ENCODE measurements around the gene GCFC2. TPM values are rescaled to one million over a fixed set of nuclear protein-coding genes. Genes with fewer than 3 reads are reported as not detected.

The GCFC2 gene
- total RNA-seq, 2 donors from 2014 or later = 14.6 to 38.9 TPM

GRCh38 chr2:75656563-75656962 lies 54.2 kb downstream of the GCFC2 start:
- no peaks in the 10 kb centered on the region for H3K27me3 ChIP-seq (replicated peaks; ENCODE audit: insufficient read depth)
- TF ChIP-seq POLR2A (IDR thresholded peaks at IDR 0.05) (no peak), CTCF (IDR thresholded peaks at IDR 0.05) (no peak), POLR2AphosphoS5 (IDR thresholded peaks at IDR 0.05) (no peak)
- no peak for DNase-seq (ENCODE audit: low spot score)
- intact Hi-C loops (cut with DNase I) = no loop called here
- WGBS = 92% methylated on average over 1 of the region's 1 CpG
- H3K9me3 ChIP-seq = no peaks in the 10 kb centered on the region
- peaks cover 0 to 2% of the 10 kb centered on the region in 2 donors for H3K36me3 ChIP-seq
- H3K27ac ChIP-seq = no peak overlapping the region
- no peak overlapping the region for H3K4me3 ChIP-seq
- H3K4me1 ChIP-seq (replicated peaks) = peaks cover 2% of the 10 kb centered on the region

GRCh38 chr2:75655861-75656260 lies 54.9 kb downstream of the GCFC2 start:
- DNase-seq (ENCODE audit: low spot score) = no peak
- Histone ChIP-seq H3K4me1 (replicated peaks) (peaks cover 2% of the 10 kb centered on the region), H3K36me3 (peaks cover 0 to 2% of the 10 kb centered on the region in 2 donors), H3K9me3 (no peaks in the 10 kb centered on the region), H3K27me3 (replicated peaks; ENCODE audit: insufficient read depth) (no peaks in the 10 kb centered on the region), H3K27ac (no peak overlapping the region), H3K4me3 (no peak overlapping the region)
- no peak for TF ChIP-seq POLR2AphosphoS5 (IDR thresholded peaks at IDR 0.05)
- TF ChIP-seq CTCF (IDR thresholded peaks at IDR 0.05) = no peak
- TF ChIP-seq POLR2A (IDR thresholded peaks at IDR 0.05) = no peak
- WGBS = 81% methylated on average over 1 of the region's 1 CpG
- intact Hi-C loops (cut with DNase I) = no loop called here

- Histone ChIP-seq H3K36me3 (peaks cover 0 to 2% of the 10 kb centered on the region in 2 donors), H3K9me3 (no peaks in the 10 kb centered on the region), H3K27ac (no peak overlapping the region), H3K4me1 (replicated peaks) (peaks cover 1% of the 10 kb centered on the region), H3K27me3 (replicated peaks; ENCODE audit: insufficient read depth) (no peaks in the 10 kb centered on the region), H3K4me3 (no peak overlapping the region)
- DNase-seq (ENCODE audit: low spot score) = no peak
- intact Hi-C loops (cut with DNase I) = no loop called here
- WGBS = 100% methylated on average over 2 of the region's 2 CpGs
- TF ChIP-seq POLR2A (IDR thresholded peaks at IDR 0.05) (no peak), POLR2AphosphoS5 (IDR thresholded peaks at IDR 0.05) (no peak), CTCF (IDR thresholded peaks at IDR 0.05) (no peak)
These were observed 56.7 kb downstream of the GCFC2 start for GRCh38 chr2:75654012-75654411.

- Histone ChIP-seq H3K36me3 (peaks cover 0 to 2% of the 10 kb centered on the region in 2 donors), H3K9me3 (no peaks in the 10 kb centered on the region), H3K27me3 (replicated peaks; ENCODE audit: insufficient read depth) (no peaks in the 10 kb centered on the region), H3K27ac (no peak overlapping the region), H3K4me1 (replicated peaks) (peaks cover 5% of the 10 kb centered on the region), H3K4me3 (peak overlapping the region in 1 of 2 donors; percentile 84)
- 63% methylated on average over 3 of the region's 3 CpGs for WGBS
- intact Hi-C loops (cut with DNase I) = no loop called here
- no peak for TF ChIP-seq POLR2AphosphoS5 (IDR thresholded peaks at IDR 0.05)
- TF ChIP-seq POLR2A (IDR thresholded peaks at IDR 0.05) = no peak
- TF ChIP-seq CTCF (IDR thresholded peaks at IDR 0.05) = no peak
- DNase-seq (ENCODE audit: low spot score) = no peak
These were observed 62.9 kb downstream of the GCFC2 start for GRCh38 chr2:75647771-75648170.

GRCh38 chr2:75646583-75647425 lies 63.9 kb downstream of the GCFC2 start, which contains the start of gene MRPL19:
TSS of gene MRPL19 (plus strand) at chr2:75646783. CDS start at chr2:75646808, 25 bp downstream.
- peak within 1 kb of the TSS; percentile 84 for H3K4me3 ChIP-seq
- H3K27ac ChIP-seq = peak within 1 kb of the TSS; percentile 70 to 78
- WGBS = under 1% methylated on average over 43 of the region's 60 CpGs
- TF ChIP-seq POLR2A (IDR thresholded peaks at IDR 0.05) (peak; percentile 17), CTCF (IDR thresholded peaks at IDR 0.05) (no peak), POLR2AphosphoS5 (IDR thresholded peaks at IDR 0.05) (peak; percentile 95)
- H3K36me3 ChIP-seq = no peaks in the 10 kb centered on the region
- H3K27me3 ChIP-seq (replicated peaks; ENCODE audit: insufficient read depth) = no peaks in the 10 kb centered on the region
- H3K9me3 ChIP-seq = no peaks in the 10 kb centered on the region
- H3K4me1 ChIP-seq (replicated peaks) = peaks cover 5% of the 10 kb centered on the region
- peak; percentile 92 for DNase-seq (ENCODE audit: low spot score)
- intact Hi-C loops (cut with DNase I) = no loop called here
